Epithelial cell of esophagus (primary cell): ENCODE results near the gene KLHL11.
A peak's percentile ranks its signal among the peaks of the same experiment; 100 is the strongest.
"Not testable (repeated sequence)": the region's sequence is repeated elsewhere in the genome, so short reads cannot be mapped to it uniquely, and the experiment has no call there.

Experiments used
- DNase-seq: peaks from one replicate; pipeline ENCODE4 v3.0.0; 2010; ENCODE audit warnings: low read depth
- H3K4me3 ChIP-seq: 2 replicates; pipeline ENCODE4 v1.5.1; 2011; ENCODE audit warnings: mild to moderate bottlenecking, low read length, control low read depth
- TF ChIP-seq, protein P1 (sequence below): IDR thresholded peaks from 2 replicates; pipeline ENCODE4 v1.5.1; 2011; ENCODE audit warnings: low read depth, mild to moderate bottlenecking, low read length, control low read depth, inconsistent platforms; ENCODE audit not compliant: insufficient read depth; ENCODE audit errors: missing control alignments

Gene KLHL11

DNA sequence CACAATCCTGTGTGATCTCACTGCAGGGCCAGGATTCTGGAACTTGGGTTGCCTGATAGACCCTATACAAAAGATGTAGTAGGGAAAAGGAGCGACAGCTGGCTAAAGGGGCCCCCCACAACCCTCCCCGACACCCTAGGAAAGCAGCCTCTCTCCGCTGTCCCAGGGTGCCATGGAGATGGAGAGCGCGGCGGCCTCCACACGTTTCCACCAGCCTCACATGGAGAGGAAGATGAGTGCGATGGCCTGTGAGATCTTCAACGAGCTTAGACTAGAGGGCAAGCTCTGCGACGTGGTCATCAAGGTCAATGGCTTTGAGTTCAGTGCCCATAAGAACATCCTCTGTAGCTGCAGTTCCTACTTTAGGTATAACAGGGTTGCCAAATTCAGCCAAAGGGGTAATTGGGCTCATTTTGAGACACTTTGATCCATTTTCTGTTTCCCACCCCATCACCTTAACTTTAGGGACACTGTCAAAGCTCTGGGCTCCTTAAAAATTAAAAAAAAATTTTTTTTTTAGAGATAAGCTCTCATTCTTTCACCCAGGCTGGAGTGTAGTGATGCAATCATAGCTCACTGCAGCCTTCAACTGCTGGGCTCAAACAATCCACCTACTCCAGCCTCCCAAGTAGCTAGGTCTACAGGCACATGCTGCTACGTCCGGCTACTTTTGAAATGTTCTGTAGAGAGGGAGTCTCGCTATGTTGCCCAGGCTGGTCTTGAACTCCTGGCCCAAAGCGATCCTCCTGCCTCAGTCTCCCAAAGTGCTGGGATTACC is 27.3 kb downstream of the KLHL11 start, which contains the start of gene KLHL10:
KLHL10 (plus strand) TSS at position 65 of the 778 bp plus-strand sequence; CDS start at position 173, 108 bp downstream.
- DNase-seq, result no peak
- TF ChIP-seq, protein P1, sequence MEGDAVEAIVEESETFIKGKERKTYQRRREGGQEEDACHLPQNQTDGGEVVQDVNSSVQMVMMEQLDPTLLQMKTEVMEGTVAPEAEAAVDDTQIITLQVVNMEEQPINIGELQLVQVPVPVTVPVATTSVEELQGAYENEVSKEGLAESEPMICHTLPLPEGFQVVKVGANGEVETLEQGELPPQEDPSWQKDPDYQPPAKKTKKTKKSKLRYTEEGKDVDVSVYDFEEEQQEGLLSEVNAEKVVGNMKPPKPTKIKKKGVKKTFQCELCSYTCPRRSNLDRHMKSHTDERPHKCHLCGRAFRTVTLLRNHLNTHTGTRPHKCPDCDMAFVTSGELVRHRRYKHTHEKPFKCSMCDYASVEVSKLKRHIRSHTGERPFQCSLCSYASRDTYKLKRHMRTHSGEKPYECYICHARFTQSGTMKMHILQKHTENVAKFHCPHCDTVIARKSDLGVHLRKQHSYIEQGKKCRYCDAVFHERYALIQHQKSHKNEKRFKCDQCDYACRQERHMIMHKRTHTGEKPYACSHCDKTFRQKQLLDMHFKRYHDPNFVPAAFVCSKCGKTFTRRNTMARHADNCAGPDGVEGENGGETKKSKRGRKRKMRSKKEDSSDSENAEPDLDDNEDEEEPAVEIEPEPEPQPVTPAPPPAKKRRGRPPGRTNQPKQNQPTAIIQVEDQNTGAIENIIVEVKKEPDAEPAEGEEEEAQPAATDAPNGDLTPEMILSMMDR, result no peak
- no peak within 1 kb of the TSS for H3K4me3 ChIP-seq

DNA sequence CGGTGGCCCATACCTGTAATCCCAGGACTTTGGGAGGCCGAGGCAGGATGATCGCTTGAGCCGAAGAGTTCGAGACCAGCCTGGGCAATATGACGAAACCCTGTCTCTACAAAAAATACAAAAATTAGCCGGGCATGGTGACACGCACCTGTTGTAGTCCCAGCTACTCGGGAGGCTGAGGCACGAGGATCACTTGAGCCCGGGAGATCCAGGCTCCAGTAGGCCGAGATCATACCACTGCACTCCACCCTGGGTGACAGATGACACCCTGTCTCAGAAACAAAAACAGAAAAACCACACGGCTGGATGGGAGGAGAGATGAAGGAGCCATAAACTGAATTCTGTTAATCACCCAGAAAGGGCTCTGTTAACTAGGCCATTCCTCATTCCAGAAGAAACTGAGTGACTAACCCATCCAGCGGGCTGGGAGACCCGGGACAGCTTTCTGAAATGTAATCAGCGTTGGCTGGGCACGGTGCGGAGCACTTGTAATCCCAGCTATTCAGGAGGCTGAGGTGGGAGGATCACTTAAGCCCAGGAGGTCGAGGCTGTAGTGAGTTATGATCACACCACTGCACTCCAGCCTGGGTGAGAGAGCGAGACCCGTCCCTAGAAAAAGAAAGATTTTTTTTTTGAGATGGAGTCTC is 28.6 kb downstream of the KLHL11 start:
- TF ChIP-seq, protein P1, result no peak
- DNase-seq, result no peak
- peak overlapping the region; percentile 66 for H3K4me3 ChIP-seq

DNA sequence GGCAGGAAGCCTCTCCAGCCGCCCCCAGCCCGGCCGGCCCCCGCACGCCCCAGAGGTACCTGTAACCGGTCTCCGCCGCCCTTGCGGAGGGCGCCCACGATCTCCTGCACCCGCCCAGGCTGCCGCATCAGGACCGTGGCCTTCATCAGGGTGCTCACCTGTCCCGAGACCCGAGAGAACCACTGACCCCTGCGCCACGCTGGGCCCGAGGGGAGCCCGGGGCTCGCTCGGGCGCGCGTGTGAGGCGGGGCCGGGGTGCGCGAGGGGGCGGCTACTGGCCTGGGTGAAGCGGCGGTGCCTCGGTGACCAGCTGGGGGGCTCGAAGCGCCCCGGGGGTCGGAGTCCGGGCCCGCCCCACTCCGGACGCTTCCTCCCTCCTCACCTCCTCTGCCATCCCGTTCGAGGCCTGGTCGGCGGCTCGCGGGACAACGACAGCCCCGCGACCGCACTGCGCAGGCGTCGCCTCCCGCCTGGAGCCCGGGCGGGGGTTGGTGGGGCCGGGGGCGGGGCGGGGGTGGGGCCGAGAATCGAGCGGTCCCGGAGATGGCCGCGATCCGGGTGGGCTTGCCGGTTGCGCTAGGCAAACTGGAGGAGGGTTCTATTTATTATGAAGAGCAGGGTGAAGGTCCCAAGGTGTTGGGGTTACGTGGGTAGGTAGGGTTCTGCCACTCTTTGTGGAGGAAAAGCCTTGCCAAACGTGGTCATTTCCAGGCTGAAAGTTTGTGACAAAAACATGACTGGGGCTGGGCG is 29.2 kb downstream of the KLHL11 start, which contains the start of gene NT5C3B:
NT5C3B (minus strand) TSS at position 433 of the 750 bp plus-strand sequence; CDS start at position 394, 39 bp downstream.
- H3K4me3 ChIP-seq, result peak within 1 kb of the TSS; percentile 66
- TF ChIP-seq, protein P1, result no peak
- DNase-seq, result peak; percentile 26

DNA sequence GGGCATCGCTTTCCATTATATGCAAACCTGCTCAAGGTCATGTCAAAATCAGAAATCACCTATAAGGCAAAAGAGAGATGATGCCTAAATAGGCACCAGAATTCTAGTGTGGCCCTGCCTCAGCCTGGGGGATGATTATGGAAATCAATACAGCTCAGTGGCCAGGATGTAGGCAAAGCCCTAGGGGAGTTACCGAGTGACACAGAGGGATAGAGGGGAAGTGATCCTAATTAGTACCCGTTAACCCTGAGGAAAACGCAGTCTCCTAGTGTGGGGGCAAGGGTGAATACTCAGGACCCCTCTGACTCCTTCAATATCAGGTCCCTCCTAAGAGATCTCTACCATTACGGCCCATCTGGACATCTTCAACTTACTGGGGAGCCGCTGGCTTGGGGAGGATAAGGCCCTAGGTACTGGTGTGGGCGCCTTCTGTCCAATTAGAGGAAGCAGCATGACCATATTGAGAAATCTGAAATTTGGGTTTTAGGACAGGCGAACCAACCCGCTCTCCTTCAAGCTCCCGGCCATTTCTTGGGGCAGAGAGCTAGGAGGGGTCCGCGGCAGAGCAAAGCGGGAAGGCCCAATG is 29.9 kb downstream of the KLHL11 start:
- TF ChIP-seq, protein P1, result no peak
- DNase-seq, result peak; percentile 5
- H3K4me3 ChIP-seq, result peak overlapping the region; percentile 66

DNA sequence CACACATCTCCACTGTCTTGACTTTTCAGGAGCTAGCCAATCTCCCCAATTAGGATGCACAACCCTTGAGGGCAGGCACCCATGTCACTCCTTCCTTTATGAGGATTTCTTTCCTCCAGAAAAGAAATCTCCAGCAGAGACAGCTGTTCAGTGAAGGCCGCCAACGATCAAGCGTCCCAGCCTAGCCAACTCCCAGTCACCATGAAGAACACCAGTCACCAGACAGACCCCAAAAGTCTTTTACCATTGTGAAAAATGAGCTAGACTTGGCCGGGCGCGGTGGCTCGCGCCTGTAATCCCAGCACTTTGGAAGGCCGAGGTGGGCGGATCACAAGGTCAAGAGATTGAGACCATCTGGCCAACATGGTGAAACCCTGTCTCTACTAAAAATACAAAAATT is 35.3 kb downstream of the KLHL11 start:
- not testable (repeated sequence) for DNase-seq, H3K4me3 ChIP-seq

DNA sequence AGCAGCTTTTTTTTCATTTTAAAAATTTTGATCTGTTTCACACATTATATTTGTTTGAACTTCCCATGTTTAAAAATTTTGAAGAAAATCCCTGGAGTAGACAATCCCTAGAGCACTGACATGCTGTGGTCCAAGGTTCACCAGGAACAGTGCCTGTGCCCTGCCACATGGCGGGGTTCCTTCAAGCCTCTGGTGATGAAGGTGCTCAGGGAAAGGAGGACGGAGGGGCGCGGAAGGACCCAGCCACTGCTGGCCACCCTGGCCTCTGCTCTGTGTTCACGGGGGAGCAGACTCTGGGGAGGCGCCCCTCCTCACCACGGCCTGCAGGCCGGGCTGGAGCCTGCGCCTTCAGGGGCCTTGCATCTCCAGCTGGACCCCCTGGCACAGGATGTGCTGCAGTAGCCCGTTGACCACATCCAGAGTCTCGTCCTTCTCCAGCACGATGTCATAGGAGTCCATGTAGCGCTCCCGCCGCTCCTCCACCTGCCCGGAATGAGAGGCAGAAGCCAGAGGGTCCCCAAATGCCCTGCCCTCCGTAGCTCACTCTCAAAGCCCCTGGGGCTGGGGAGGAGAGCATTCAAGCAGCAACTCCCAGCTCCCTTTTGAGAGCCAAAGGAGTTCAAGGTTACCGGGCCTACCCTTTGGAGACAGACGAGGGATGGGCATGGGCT is 39.9 kb downstream of the KLHL11 start:
- no peak overlapping the region for H3K4me3 ChIP-seq
- DNase-seq, result no peak
- TF ChIP-seq, protein P1, result no peak
